MM.1S (cell line): ENCODE results near the gene LSAMP.

Source experiments
- DNase-seq: peaks from one replicate; pipeline ENCODE4 v3.0.0-alpha.2; 2015
- H2AFZ ChIP-seq: fragments of 300-600 bp; sonication (generic); 2 replicates; pipeline ENCODE4 v1.6.0; 2016; ENCODE audit warnings: antibody characterized with exemption, low read length
- H3F3A ChIP-seq: fragments of 300-600 bp; sonication (generic); 2 replicates; pipeline ENCODE4 v1.6.1; 2016; ENCODE audit warnings: mild to moderate bottlenecking, antibody characterized with exemption, low read length, moderate library complexity, mixed read lengths; ENCODE audit not compliant: insufficient read depth
- H3K27ac ChIP-seq: fragments of 300-600 bp; sonication (generic); 2 replicates; pipeline ENCODE4 v1.5.1; 2016; ENCODE audit warnings: mild to moderate bottlenecking, low read length
- H3K27me3 ChIP-seq: fragments of 300-600 bp; sonication (generic); replicated peaks from 2 replicates; pipeline ENCODE4 v1.6.0; 2016; ENCODE audit warnings: low read length; ENCODE audit not compliant: insufficient read depth
- H3K36me3 ChIP-seq: fragments of 300-600 bp; sonication (generic); replicated peaks from 2 replicates; pipeline ENCODE4 v1.6.1; 2016; ENCODE audit warnings: mild to moderate bottlenecking, low read length, mixed read lengths; ENCODE audit not compliant: insufficient read depth
- H3K4me1 ChIP-seq: fragments of 300-600 bp; sonication (generic); 2 replicates; pipeline ENCODE4 v1.6.1; 2016; ENCODE audit warnings: low read length, mixed read lengths
- H3K4me2 ChIP-seq: fragments of 300-600 bp; sonication (generic); 2 replicates; pipeline ENCODE4 v1.6.0; 2016; ENCODE audit warnings: low read depth, low read length
- H3K4me3 ChIP-seq: fragments of 300-600 bp; sonication (generic); 2 replicates; pipeline ENCODE4 v1.5.1; 2016; ENCODE audit warnings: low read length, mixed read lengths
- H3K79me2 ChIP-seq: fragments of 300-600 bp; sonication (generic); 2 replicates; pipeline ENCODE4 v1.6.1; 2016; ENCODE audit warnings: mixed run types, low read length, mixed read lengths
- H3K9ac ChIP-seq: fragments of 300-600 bp; sonication (generic); 2 replicates; pipeline ENCODE4 v1.6.1; 2016; ENCODE audit warnings: low read length, mixed read lengths
- H3K9me2 ChIP-seq: fragments of 300-600 bp; sonication (generic); replicated peaks from 2 replicates; pipeline ENCODE4 v1.6.1; 2016; ENCODE audit warnings: mild to moderate bottlenecking, low read length, mixed read lengths; ENCODE audit not compliant: insufficient read depth
- H3K9me3 ChIP-seq: fragments of 300-600 bp; sonication (generic); replicated peaks from 2 replicates; pipeline ENCODE4 v1.6.1; 2016; ENCODE audit warnings: mild to moderate bottlenecking, low read length, mixed read lengths; ENCODE audit not compliant: insufficient read depth
- H4K20me1 ChIP-seq: fragments of 300-600 bp; sonication (generic); 2 replicates; pipeline ENCODE4 v1.6.1; 2016; ENCODE audit warnings: mild to moderate bottlenecking, low read length, moderate library complexity, mixed read lengths; ENCODE audit not compliant: insufficient read depth
- EZH2 ChIP-seq: fragments of 300-600 bp; sonication (generic); optimal IDR thresholded peaks from 2 replicates; pipeline ENCODE3; 2017; ENCODE audit warnings: low read depth, mild to moderate bottlenecking, antibody characterized with exemption, low read length, mixed read lengths
- EZH2phosphoT487 ChIP-seq: fragments of 300-600 bp; sonication (generic); IDR thresholded peaks from 2 replicates; pipeline ENCODE4 v1.6.1; 2018; ENCODE audit warnings: antibody characterized with exemption, low read length
- TF ChIP-seq, protein P1 (sequence below): fragments of 300-600 bp; sonication (generic); IDR thresholded peaks from 2 replicates; pipeline ENCODE4 v1.5.1; 2016; ENCODE audit warnings: antibody characterized with exemption, low read length, mixed read lengths

LSAMP gene

DNA sequence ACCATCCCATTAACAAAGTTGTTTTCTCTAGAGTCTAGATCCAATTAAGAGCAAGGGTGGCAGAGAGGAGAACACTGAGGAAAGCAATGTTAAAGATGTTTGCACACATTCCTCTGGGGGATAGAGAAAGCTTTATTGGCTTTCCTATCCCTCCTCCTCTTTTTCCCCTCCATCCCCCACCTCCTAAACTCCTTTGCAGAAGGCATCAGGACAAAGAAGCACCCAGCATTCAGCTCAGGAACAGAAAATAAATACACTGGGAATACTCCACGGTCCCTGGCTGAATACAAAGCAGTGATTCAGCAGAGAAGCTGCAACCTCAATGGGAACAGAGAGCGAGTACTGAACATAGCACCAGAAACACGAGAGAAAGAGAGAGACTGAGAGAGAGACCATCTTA lies 21.9 kb downstream of the LSAMP start:
- no peaks in the 10 kb centered on the region for H3K9me3 ChIP-seq
- H3K27ac ChIP-seq = no peak overlapping the region
- no peaks in the 10 kb centered on the region for H3K27me3 ChIP-seq
- no peaks in the 10 kb centered on the region for H4K20me1 ChIP-seq
- H3K9ac ChIP-seq = no peak overlapping the region
- TF ChIP-seq, protein P1, sequence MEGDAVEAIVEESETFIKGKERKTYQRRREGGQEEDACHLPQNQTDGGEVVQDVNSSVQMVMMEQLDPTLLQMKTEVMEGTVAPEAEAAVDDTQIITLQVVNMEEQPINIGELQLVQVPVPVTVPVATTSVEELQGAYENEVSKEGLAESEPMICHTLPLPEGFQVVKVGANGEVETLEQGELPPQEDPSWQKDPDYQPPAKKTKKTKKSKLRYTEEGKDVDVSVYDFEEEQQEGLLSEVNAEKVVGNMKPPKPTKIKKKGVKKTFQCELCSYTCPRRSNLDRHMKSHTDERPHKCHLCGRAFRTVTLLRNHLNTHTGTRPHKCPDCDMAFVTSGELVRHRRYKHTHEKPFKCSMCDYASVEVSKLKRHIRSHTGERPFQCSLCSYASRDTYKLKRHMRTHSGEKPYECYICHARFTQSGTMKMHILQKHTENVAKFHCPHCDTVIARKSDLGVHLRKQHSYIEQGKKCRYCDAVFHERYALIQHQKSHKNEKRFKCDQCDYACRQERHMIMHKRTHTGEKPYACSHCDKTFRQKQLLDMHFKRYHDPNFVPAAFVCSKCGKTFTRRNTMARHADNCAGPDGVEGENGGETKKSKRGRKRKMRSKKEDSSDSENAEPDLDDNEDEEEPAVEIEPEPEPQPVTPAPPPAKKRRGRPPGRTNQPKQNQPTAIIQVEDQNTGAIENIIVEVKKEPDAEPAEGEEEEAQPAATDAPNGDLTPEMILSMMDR = no peak
- TF ChIP-seq EZH2phosphoT487 (no peak), EZH2 (no peak)
- no peak overlapping the region for H3K4me3 ChIP-seq
- no peaks in the 10 kb centered on the region for H3F3A ChIP-seq
- no peaks in the 10 kb centered on the region for H3K4me1 ChIP-seq
- H3K36me3 ChIP-seq = no peaks in the 10 kb centered on the region
- no peak for DNase-seq
- H3K9me2 ChIP-seq = no peaks in the 10 kb centered on the region
- no peak overlapping the region for H3K4me2 ChIP-seq
- no peaks in the 10 kb centered on the region for H3K79me2 ChIP-seq
- H2AFZ ChIP-seq = no peak overlapping the region

DNA sequence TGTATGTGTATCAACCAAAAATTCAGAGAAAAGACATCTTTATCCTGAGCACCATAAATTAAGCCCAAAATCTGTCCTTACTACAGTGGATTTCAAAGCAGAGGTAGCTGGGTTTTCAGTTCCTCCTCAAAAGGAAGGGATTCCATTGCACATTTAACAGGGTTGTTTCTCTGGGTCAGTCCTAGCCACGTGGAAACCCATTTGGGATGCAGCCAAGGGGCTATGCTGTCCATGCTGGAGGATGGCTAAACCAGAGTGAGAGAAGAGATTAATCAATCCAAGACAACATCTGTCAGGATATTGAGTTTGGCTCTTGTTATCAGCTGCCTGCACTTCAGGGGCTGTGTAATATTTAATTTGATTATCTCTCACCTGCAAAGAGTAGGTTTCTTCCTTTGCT lies 28.1 kb downstream of the LSAMP start:
- no peaks in the 10 kb centered on the region for H3K27me3 ChIP-seq
- H2AFZ ChIP-seq = no peak overlapping the region
- H3K36me3 ChIP-seq = no peaks in the 10 kb centered on the region
- H3K9me3 ChIP-seq = no peaks in the 10 kb centered on the region
- H3K9me2 ChIP-seq = no peaks in the 10 kb centered on the region
- H4K20me1 ChIP-seq = no peaks in the 10 kb centered on the region
- H3K4me3 ChIP-seq = no peak overlapping the region
- H3F3A ChIP-seq = no peaks in the 10 kb centered on the region
- H3K4me1 ChIP-seq = no peaks in the 10 kb centered on the region
- no peak for DNase-seq
- TF ChIP-seq EZH2 = no peak
- TF ChIP-seq, protein P1 = no peak
- TF ChIP-seq EZH2phosphoT487 = no peak
- no peak overlapping the region for H3K27ac ChIP-seq
- H3K79me2 ChIP-seq = no peaks in the 10 kb centered on the region
- H3K4me2 ChIP-seq = no peak overlapping the region
- no peak overlapping the region for H3K9ac ChIP-seq

DNA sequence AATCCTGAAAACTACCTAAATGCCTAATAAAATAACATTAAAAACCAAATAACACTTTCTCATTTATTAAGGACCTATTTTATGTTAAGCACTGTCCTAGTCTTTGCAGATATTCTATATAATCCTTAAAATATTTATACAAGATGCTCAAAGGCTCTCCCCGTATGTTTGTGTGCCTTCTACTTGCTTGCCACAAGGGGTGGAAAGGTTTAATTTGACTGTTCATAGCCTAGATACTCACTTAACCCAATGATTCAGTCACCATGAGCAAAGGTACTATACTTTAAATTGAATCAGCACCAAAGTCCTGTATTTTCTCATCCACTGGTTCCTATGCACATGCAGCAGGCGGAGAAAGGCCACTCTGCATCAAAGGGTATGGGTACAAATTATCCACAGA lies 32.0 kb downstream of the LSAMP start:
- H3K27me3 ChIP-seq = no peaks in the 10 kb centered on the region
- no peaks in the 10 kb centered on the region for H3K9me3 ChIP-seq
- no peak overlapping the region for H3K27ac ChIP-seq
- H2AFZ ChIP-seq = no peak overlapping the region
- no peak overlapping the region for H3K4me3 ChIP-seq
- H3F3A ChIP-seq = no peaks in the 10 kb centered on the region
- H3K9me2 ChIP-seq = no peaks in the 10 kb centered on the region
- no peaks in the 10 kb centered on the region for H4K20me1 ChIP-seq
- DNase-seq = no peak
- no peak for TF ChIP-seq EZH2
- no peak for TF ChIP-seq EZH2phosphoT487
- TF ChIP-seq, protein P1 = no peak
- no peaks in the 10 kb centered on the region for H3K79me2 ChIP-seq
- no peaks in the 10 kb centered on the region for H3K4me1 ChIP-seq
- H3K4me2 ChIP-seq = no peak overlapping the region
- no peaks in the 10 kb centered on the region for H3K36me3 ChIP-seq
- H3K9ac ChIP-seq = no peak overlapping the region
